H9 (cell line): ENCODE data around the gene FBXO48. TPM values are rescaled to one million over a fixed set of nuclear protein-coding genes. Genes with fewer than 3 reads are reported as not detected.

Experiments used
- DNase-seq: peaks from one replicate; pipeline ENCODE4 v3.0.0-alpha.2; 2017
- H2AFZ ChIP-seq: one replicate; pipeline ENCODE4 v1.6.1; 2013; ENCODE audit warnings: mild to moderate bottlenecking, low read length, control low read depth, moderate library complexity
- H2AK5ac ChIP-seq: 2 replicates; pipeline ENCODE4 v1.6.1; 2013; ENCODE audit warnings: low read length, control low read depth, mixed read lengths; ENCODE audit not compliant: insufficient read length
- H2BK120ac ChIP-seq: one replicate; pipeline ENCODE4 v1.6.1; 2013; ENCODE audit warnings: low read depth, mild to moderate bottlenecking, low read length, control low read depth, inconsistent platforms; ENCODE audit not compliant: poor library complexity, severe bottlenecking
- H2BK12ac ChIP-seq: 2 replicates; pipeline ENCODE4 v1.6.1; 2013; ENCODE audit warnings: low read length, control low read depth, mixed read lengths, low read depth; ENCODE audit not compliant: insufficient read length
- H2BK15ac ChIP-seq: 2 replicates; pipeline ENCODE4 v1.6.1; 2013; ENCODE audit warnings: low read depth, low read length, control low read depth
- H2BK20ac ChIP-seq: one replicate; pipeline ENCODE4 v1.6.1; 2013; ENCODE audit warnings: low read depth, mild to moderate bottlenecking, low read length, control low read depth, inconsistent platforms; ENCODE audit not compliant: poor library complexity, severe bottlenecking
- H2BK5ac ChIP-seq: 2 replicates; pipeline ENCODE4 v1.6.1; 2013; ENCODE audit warnings: low read length, control low read depth, mixed read lengths; ENCODE audit not compliant: insufficient read length
- H3K14ac ChIP-seq: 2 replicates; pipeline ENCODE4 v1.6.1; 2013; ENCODE audit warnings: low read length, control low read depth; ENCODE audit not compliant: insufficient read depth
- H3K18ac ChIP-seq: 2 replicates; pipeline ENCODE4 v1.6.1; 2013; ENCODE audit warnings: low read depth, mild to moderate bottlenecking, mixed read lengths, low read length, control low read depth; ENCODE audit not compliant: insufficient read length
- H3K23ac ChIP-seq: 2 replicates; pipeline ENCODE4 v1.6.1; 2013; ENCODE audit warnings: low read length, control low read depth, mixed read lengths, low read depth; ENCODE audit not compliant: insufficient read length
- H3K23me2 ChIP-seq: 2 replicates; pipeline ENCODE4 v1.6.1; 2013; ENCODE audit warnings: low read depth, mild to moderate bottlenecking, mixed read lengths, low read length, control low read depth; ENCODE audit not compliant: insufficient read length, poor library complexity, severe bottlenecking
- H3K27ac ChIP-seq: 2 replicates; pipeline ENCODE4 v1.5.1; 2013; ENCODE audit warnings: low read length, control low read depth, mixed read lengths, low read depth; ENCODE audit not compliant: insufficient read length
- H3K27me3 ChIP-seq: 2 replicates; pipeline ENCODE4 v1.6.1; 2013; ENCODE audit warnings: low read length, control low read depth, inconsistent platforms; ENCODE audit not compliant: insufficient read depth
- H3K4ac ChIP-seq: 2 replicates; pipeline ENCODE4 v1.6.1; 2013; ENCODE audit warnings: low read depth, mild to moderate bottlenecking, control low read depth, inconsistent platforms, low read length, moderate library complexity
- H3K4me1 ChIP-seq: 2 replicates; pipeline ENCODE4 v1.6.1; 2013; ENCODE audit warnings: low read length, control low read depth, inconsistent platforms; ENCODE audit not compliant: insufficient read depth
- H3K4me2 ChIP-seq: 2 replicates; pipeline ENCODE4 v1.6.1; 2013; ENCODE audit warnings: low read length, control low read depth, mixed read lengths; ENCODE audit not compliant: insufficient read length, insufficient read depth
- H3K56ac ChIP-seq: 2 replicates; pipeline ENCODE4 v1.6.1; 2013; ENCODE audit warnings: low read depth, mild to moderate bottlenecking, mixed read lengths, low read length, control low read depth; ENCODE audit not compliant: insufficient read length
- H3K79me1 ChIP-seq: 2 replicates; pipeline ENCODE4 v1.6.1; 2013; ENCODE audit warnings: low read depth, mild to moderate bottlenecking, moderate library complexity, low read length, control low read depth, inconsistent platforms; ENCODE audit not compliant: insufficient read depth, poor library complexity, severe bottlenecking
- H3K79me2 ChIP-seq: 2 replicates; pipeline ENCODE4 v1.6.1; 2013; ENCODE audit warnings: low read length, control low read depth, inconsistent platforms; ENCODE audit not compliant: insufficient read depth
- H3K9ac ChIP-seq: 2 replicates; pipeline ENCODE4 v1.6.1; 2013; ENCODE audit warnings: low read length, control low read depth, mixed read lengths; ENCODE audit not compliant: insufficient read length; ENCODE audit errors: extremely low read depth
- H3K9me3 ChIP-seq: one replicate; pipeline ENCODE4 v1.6.1; 2013; ENCODE audit warnings: low read depth, low read length, inconsistent platforms; ENCODE audit not compliant: control insufficient read depth
- H3T11ph ChIP-seq: one replicate; pipeline ENCODE4 v1.6.1; 2013; ENCODE audit warnings: mild to moderate bottlenecking, low read length, control low read depth, inconsistent platforms
- H4K20me1 ChIP-seq: one replicate; pipeline ENCODE4 v1.6.1; 2013; ENCODE audit not compliant: control insufficient read depth, insufficient read length, insufficient read depth
- H4K5ac ChIP-seq: 2 replicates; pipeline ENCODE4 v1.6.1; 2013; ENCODE audit warnings: low read depth, mild to moderate bottlenecking, mixed read lengths, low read length, control low read depth; ENCODE audit not compliant: insufficient read length
- H4K8ac ChIP-seq: replicated peaks from 2 replicates; pipeline ENCODE4 v1.6.1; 2013; ENCODE audit warnings: low read length, control low read depth, mixed read lengths, low read depth; ENCODE audit not compliant: insufficient read length
- H4K91ac ChIP-seq: 2 replicates; pipeline ENCODE4 v1.6.1; 2013; ENCODE audit warnings: low read depth, mild to moderate bottlenecking, moderate library complexity, mixed read lengths, low read length, control low read depth; ENCODE audit not compliant: insufficient read length
- H3K27ac Mint-ChIP-seq, 3 experiments: 2 replicates in 2 of 3; 3 replicates in 1 of 3; pipeline ENCODE4 v1.8.0; 2020 to 2021; ENCODE audit warnings: mixed read lengths in 3 of 3, mild to moderate bottlenecking in 1 of 3, moderate library complexity in 1 of 3
- H3K27me3 Mint-ChIP-seq: 2 replicates; pipeline ENCODE4 v1.8.0; 2021; ENCODE audit warnings: low read depth, mild to moderate bottlenecking, moderate library complexity, mixed read lengths
- H3K36me3 Mint-ChIP-seq, 3 experiments: 2 replicates in 2 of 3; 3 replicates in 1 of 3; pipeline ENCODE4 v1.8.0; 2020 to 2021; ENCODE audit warnings: low read depth in 3 of 3, mixed read lengths in 3 of 3; ENCODE audit not compliant: insufficient read depth in 1 of 3
- H3K4me1 Mint-ChIP-seq, 2 experiments: 2 replicates each; pipeline ENCODE4 v1.8.0; 2020; ENCODE audit warnings: mixed read lengths in 2 of 2
- H3K4me3 Mint-ChIP-seq, 2 experiments: 2 replicates in 1 of 2; 3 replicates in 1 of 2; pipeline ENCODE4 v1.8.0; 2020 to 2021; ENCODE audit warnings: mild to moderate bottlenecking in 2 of 2, mixed read lengths in 2 of 2, moderate library complexity in 1 of 2
- H3K9me3 Mint-ChIP-seq, 2 experiments: 2 replicates in 1 of 2; 3 replicates in 1 of 2; pipeline ENCODE4 v1.8.0; 2020; ENCODE audit warnings: mild to moderate bottlenecking in 2 of 2, mixed read lengths in 2 of 2, moderate library complexity in 1 of 2
- total RNA-seq: library from RNA; stranded (reverse); gene quantifications from 2 replicates; pipeline ENCODE4 v1.2.1, GENCODE V29; 2021
- TF ChIP-seq, protein P1 (sequence below): fragments of 200-600 bp; sonication (generic); conservative IDR thresholded peaks from 3 replicates; pipeline ENCODE4 v1.8.0; 2021; ENCODE audit warnings: antibody characterized with exemption, mild to moderate bottlenecking

The FBXO48 gene
- total RNA-seq, 1 experiment from 2014 or later: 1.4 TPM

DNA sequence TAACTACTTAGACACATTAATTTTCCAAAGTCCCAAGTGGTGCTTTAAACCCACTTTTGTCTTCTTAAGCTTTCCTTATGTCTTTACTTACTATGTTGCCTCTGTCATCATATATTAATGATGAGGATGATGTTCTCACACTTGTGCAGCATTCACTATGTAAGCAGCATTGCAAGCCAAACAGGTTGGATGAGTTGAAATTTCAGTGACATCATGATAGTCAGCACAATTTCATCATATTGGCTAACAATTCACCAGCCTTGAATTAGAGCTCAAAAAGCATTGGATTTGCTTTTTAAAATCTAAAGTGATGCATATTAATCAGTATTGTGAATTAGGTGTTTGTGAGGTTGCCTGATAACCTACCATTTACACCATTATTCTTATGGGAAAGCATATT lies 8.0 kb upstream of the FBXO48 start:
- H3K27me3 ChIP-seq: no peaks in the 10 kb centered on the region
- H3K4me2 ChIP-seq: no peak overlapping the region
- no peak for DNase-seq
- no peak overlapping the region for H2AFZ ChIP-seq
- H3K79me2 ChIP-seq: no peaks in the 10 kb centered on the region
- Mint-ChIP-seq H3K27me3 (no peaks in the 10 kb centered on the region), H3K27ac (no peak overlapping the region), H3K9me3 (no peaks in the 10 kb centered on the region), H3K36me3 (no peaks in the 10 kb centered on the region), H3K4me1 (0 out of 4 replicates have a peak, but pooled peaks cover 0 to 2% of the 10 kb centered on the region in 2 experiments), H3K4me3 (no peak overlapping the region)
- no peak overlapping the region for H2AK5ac ChIP-seq
- H3T11ph ChIP-seq: no peak overlapping the region
- H3K56ac ChIP-seq: no peak overlapping the region
- H3K18ac ChIP-seq: no peak overlapping the region
- no peak overlapping the region for H3K27ac ChIP-seq
- no peak overlapping the region for H3K9ac ChIP-seq
- H3K4me1 ChIP-seq: no peaks in the 10 kb centered on the region; the same call in 1 of the 2 replicates
- H3K23me2 ChIP-seq: no peaks in the 10 kb centered on the region
- no peak overlapping the region for H3K4ac ChIP-seq
- no peak overlapping the region for H2BK120ac ChIP-seq
- no peak overlapping the region for H2BK15ac ChIP-seq
- H2BK20ac ChIP-seq: no peak overlapping the region
- no peaks in the 10 kb centered on the region for H3K79me1 ChIP-seq
- H2BK5ac ChIP-seq: no peak overlapping the region
- H4K91ac ChIP-seq: no peak overlapping the region
- TF ChIP-seq, protein P1, sequence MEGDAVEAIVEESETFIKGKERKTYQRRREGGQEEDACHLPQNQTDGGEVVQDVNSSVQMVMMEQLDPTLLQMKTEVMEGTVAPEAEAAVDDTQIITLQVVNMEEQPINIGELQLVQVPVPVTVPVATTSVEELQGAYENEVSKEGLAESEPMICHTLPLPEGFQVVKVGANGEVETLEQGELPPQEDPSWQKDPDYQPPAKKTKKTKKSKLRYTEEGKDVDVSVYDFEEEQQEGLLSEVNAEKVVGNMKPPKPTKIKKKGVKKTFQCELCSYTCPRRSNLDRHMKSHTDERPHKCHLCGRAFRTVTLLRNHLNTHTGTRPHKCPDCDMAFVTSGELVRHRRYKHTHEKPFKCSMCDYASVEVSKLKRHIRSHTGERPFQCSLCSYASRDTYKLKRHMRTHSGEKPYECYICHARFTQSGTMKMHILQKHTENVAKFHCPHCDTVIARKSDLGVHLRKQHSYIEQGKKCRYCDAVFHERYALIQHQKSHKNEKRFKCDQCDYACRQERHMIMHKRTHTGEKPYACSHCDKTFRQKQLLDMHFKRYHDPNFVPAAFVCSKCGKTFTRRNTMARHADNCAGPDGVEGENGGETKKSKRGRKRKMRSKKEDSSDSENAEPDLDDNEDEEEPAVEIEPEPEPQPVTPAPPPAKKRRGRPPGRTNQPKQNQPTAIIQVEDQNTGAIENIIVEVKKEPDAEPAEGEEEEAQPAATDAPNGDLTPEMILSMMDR: no peak
- H4K8ac ChIP-seq: no peak overlapping the region
- no peaks in the 10 kb centered on the region for H3K9me3 ChIP-seq
- H2BK12ac ChIP-seq: no peak overlapping the region
- H3K14ac ChIP-seq: no peak overlapping the region
- H4K20me1 ChIP-seq: no peaks in the 10 kb centered on the region
- H3K23ac ChIP-seq: no peak overlapping the region
- H4K5ac ChIP-seq: no peak overlapping the region
